NCI-H1417 (cell line): Measurements from ENCODE around the gene FAM222B.
"Not testable (repeated sequence)": the region's sequence is repeated elsewhere in the genome, so short reads cannot be mapped to it uniquely, and the experiment has no call there.

Experiments
- DNase-seq, 3 experiments: peaks; one replicate each; lab custom pipeline; 2025; lab: John Stamatoyannopoulos, UW

Gene FAM222B

DNA sequence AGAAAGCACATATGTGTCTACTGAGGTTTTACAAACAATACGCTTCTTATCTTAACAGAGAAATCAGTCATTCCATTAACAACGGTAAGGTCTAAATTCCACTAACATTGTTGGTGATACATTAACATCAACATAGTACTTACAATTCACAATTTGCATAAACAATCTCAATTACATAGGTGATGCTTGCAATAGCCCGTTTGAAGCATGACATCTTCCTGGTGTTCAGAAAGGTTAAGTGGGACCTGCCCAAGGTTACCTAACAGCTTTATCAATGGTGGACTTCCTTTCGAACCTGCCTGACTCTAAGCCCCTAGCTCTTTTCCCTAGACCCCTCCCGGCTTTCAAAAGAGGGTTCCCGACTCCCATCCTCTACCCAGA is 699 bp downstream of the FAM222B start:
- DNase-seq = no peak

DNA sequence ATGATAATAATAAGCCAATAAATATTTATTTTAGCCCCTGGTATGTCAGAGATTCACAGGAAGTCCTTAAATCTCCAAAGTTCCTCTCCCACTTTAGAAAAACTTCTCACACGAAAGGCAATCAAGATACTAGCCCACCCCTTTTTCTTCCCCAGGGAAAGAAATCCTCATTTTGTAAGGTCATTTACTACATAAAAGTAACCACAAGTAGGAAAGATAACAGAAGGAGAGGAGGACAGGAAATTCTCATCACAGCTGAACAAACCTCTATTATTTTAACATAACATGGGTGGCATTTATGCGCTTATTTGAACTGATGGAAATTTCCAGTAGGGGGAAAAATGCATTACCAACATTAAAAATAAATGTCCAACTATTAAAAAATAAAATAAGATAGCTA is 3.4 kb downstream of the FAM222B start:
- no peak for DNase-seq

DNA sequence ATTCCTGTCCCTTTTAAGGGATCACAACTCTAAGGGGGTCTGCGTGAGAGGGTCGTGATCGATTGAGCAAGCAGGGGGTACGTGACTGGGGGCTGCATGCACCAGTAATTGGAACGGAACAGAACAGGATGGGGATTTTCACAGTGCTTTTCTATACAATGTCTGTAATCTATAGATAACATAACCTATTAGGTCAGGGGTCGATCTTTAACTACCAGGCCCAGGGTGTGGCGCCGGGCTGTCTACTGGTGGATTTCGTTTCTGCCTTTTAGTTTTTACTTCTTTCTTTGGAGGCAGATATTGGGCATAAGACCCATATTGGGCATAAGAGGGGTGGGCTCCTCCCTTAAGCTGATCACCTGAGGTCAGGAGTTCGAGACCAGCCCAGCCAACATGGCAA is 6.0 kb downstream of the FAM222B start:
- not testable (repeated sequence) for DNase-seq

DNA sequence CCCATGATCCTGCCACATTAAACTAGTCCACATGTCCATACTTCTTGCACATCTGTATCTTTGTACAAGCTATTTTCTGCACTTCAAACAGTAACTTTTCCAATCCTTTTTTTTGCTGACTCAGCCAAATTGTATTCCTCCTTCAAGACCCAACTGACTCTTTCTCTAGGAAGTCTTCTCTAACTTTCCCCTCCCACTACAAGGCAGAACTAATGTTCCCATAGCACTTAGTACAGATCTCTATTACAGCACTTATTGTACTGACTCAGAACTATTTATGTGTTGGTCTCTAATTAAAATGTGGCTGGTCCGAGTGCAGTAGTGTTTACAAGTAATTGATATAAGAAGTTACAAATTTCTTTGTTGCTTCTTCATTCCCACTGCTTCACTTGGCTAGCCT is 8.2 kb downstream of the FAM222B start:
- no peak for DNase-seq

DNA sequence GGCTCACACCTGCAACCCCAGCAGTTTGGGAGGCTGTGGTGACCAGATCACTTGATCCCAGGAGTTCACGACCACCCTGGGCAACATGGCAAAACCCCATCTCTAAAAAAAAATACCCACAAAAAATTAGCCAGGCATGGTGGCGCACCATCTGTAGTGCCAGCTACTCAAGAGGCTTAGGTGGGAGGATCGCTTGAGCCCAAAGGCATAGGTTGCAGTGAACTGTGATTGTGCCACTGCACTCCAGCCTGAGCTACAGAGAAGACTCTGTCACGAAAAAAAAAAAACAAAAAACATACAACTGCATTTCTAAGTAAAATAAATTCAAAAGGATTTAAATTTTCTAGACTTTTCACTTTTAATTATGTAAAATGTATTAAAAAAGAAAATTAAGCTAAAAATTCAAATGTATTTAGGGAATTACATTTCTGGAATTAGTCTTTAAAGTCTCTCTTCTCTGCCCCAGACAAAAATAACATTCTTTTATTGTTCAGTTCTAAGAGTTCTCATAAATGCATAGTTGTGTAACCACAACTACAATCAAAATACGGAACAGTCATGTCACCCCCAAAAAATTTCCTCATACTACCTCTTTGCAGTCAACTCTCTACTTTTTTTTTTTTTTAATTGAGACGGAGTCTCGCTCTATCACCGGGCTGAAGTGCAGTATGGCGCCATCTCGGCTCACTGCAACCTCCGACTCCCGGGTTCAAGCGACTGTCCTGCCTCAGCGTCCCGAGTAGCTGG is 14.1 kb downstream of the FAM222B start:
- no peak for DNase-seq

- no peak for DNase-seq
Observed at GRCh38 chr17:28827672-28828071, 14.9 kb downstream of the FAM222B start.

DNA sequence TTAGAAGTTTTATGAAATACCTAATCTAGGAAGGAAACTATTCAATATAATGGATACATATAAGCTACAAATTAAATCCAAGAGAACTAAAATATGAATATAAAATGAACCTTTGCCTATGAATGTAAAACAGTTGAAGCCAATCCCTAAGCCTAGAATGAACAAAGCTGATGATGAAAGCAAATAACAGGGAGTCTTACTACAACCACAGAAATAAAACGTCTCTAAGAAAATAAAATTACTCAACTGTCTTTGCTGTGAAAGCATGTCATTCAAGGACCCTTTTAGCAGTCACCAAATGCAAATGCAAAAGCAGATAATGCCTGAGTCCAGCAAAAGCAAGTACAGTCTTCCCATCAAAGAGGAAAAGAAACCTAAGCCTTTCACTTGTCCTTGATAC is 23.0 kb downstream of the FAM222B start:
- DNase-seq = no peak

- no peak for DNase-seq
Observed at GRCh38 chr17:28818819-28819221, 23.8 kb downstream of the FAM222B start.

- DNase-seq = no peak
Observed at GRCh38 chr17:28816540-28816939, 26.1 kb downstream of the FAM222B start.

DNA sequence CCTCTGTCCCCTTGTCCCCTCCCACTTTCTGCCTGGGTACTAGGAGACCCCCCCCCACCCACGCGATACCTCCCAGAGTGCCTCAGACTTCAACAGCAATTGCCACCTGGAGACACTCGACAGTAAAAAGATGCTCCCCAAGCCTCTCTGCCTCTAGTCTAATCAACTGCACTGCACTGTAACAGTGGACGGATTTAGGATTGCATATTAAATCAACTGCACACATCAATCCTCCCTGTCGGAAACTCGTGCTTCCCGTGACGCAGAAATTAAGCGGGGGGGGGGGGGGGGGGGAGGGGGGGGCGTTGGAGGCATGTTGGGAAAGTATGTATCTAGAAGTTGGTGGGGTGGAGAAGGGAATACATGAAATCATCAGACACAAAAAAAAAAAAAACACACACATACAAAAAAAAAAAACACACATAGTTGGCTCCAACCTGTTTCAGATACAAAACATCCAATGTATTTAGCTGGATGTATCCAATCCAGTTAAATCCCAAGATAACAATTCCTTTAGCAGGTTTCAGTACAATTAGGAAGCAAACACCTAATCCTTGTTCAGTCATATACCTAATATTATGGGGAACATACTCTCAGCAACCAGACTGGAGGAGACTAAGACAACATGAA is 29.7 kb downstream of the FAM222B start:
- peak in 2 of 3 experiments; percentile 67 to 83 for DNase-seq

DNA sequence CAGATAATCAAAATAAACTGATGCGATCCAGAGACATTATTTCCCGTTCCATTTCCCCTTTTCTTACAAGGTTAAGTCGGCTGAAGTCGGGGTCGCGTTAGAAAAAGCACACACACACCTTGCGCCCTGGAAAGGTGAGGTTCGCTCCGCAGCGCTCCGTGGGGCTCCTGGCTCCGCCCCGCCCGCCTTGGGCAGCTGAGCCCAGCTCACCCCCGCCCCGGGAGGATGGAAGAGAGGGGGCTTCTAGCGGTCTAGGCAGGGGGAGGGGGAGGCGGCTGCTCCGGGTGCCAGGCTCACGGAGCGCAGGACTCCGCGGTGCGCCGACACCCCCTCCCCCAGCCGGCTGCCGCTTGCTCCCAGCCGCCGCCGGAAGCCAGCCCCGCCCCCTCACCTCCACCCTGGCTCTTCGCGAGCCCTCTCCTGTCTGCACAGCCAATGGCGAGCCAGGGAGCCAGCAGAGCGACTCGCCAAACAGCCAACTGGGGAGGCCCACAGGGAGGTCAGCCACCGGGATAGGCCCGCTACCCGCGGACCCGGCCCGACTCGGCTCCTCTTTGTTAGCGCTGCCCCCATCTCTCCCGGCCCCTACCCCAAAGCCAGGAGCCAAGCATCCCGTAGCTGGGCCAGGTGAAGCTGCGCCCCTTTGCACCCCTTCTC is 30.4 kb downstream of the FAM222B start:
- DNase-seq = peak; percentile 96 to 99 (median 98)

- peak in 2 of 3 experiments; percentile 60 to 77 for DNase-seq
Observed at GRCh38 chr17:28811651-28812090, 30.9 kb downstream of the FAM222B start.

- DNase-seq = no peak
Observed at GRCh38 chr17:28810437-28810836, 32.2 kb downstream of the FAM222B start.

GRCh38 chr17:28807925-28808634 is 34.5 kb downstream of the FAM222B start:
- peak in 2 of 3 experiments; percentile 25 to 82 for DNase-seq

DNA sequence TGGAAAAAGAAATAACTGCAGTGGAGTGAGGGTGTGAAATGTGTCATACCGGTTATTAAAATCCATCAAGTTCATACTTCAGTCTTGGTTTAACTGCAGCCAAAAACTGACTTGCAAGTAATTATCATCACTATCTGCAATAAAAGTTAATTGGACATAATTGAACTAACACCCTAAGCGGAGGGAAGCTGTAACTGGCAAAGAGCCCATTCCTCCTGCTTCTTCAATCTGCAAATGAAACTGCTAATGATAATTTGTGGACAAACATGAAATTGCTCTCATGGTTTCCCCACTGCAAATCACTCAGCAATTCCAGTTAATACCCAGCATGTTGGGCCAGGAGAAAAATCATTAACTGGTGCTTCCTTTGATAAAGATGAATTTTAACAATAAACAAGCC is 46.5 kb downstream of the FAM222B start:
- peak in 2 of 3 experiments; percentile 57 to 93 for DNase-seq

GRCh38 chr17:28794846-28795441 is 47.6 kb downstream of the FAM222B start:
- DNase-seq = not testable (repeated sequence)

DNA sequence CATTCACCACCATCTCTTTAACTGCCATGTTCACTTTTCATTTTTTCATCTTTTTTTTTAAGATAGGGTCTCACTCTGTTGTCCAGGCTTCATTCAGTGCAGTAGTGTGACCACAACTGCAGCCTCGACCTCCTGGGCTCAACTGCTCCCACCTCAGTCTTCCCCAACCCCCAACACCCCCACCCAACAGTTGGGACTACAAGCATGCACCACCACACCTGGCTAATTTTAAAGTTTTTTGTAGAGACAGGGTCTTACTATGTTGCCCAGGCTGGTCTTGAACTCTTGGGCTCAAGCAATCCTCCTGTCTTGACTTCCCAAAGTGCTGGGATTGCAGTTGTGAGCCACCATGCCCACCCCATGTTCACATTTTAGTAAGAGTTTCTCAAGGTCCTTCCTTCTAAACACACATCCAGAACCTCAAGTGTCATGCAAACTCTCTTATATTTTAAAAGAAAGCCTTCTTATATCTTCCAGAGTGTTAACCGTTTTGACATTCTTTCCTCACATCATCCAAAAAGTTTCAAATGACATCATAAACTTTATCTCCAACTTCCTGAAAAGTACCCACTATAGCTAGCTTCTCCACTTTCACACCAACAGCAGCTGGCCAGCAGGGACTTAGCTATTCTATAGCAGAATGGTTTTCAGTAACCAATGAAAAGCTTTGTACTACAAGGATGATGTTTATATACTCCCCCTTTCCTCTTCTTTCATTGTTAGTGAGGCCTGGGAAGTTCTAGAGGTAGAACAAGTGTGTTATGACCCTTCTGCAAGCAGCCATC is 49.5 kb downstream of the FAM222B start:
- no peak for DNase-seq

GRCh38 chr17:28788100-28788499 is 54.5 kb downstream of the FAM222B start:
- DNase-seq = no peak

- no peak for DNase-seq
Observed at GRCh38 chr17:28783161-28783560, 59.4 kb downstream of the FAM222B start.

DNA sequence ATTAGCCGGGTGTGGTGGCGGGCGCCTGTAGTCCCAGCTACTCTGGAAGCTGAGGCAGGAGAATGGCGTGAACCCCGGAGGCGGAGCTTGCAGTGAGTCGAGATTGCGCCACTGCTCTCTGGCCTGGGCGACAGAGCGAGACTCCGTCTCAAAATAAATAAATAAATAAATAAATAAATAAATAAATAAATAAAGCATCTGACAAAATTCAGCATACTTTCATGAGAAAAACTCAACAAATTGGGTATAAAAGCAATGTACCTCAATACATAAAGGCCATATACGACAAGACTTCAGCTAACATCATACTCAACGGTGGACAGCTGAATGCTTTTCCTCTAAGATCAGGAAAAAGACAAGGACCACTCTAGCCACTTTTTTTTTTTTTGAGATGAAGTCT is 63.0 kb downstream of the FAM222B start:
- DNase-seq = not testable (repeated sequence)

- peak in 1 of 3 experiments; percentile 6 for DNase-seq
Observed at GRCh38 chr17:28777178-28777577, 65.4 kb downstream of the FAM222B start.
